Keratinocyte (primary cell): ENCODE measurements around the gene KRT6C. TPM values are rescaled to one million over a fixed set of nuclear protein-coding genes. Genes with fewer than 3 reads are reported as not detected.
"Not testable (repeated sequence)": the region's sequence is repeated elsewhere in the genome, so short reads cannot be mapped to it uniquely, and the experiment has no call there.

Experiments used
- DNase-seq: peaks from one replicate; pipeline ENCODE4 v3.0.0-alpha.2; 2011; ENCODE audit warnings: low read depth, missing footprints, low spot score
- FAIRE-seq: peaks from 2 replicates; lab custom pipeline; 2011; peaks lifted over from hg19 to GRCh38; lab: Jason Lieb, UNC
- H2AFZ ChIP-seq: 2 replicates; pipeline ENCODE4 v1.6.0; 2012; ENCODE audit warnings: low read length, control low read depth, inconsistent platforms; ENCODE audit not compliant: control insufficient read depth
- H3K27ac ChIP-seq: 2 replicates; pipeline ENCODE4 v1.5.1; 2011; ENCODE audit warnings: low read length; ENCODE audit not compliant: control insufficient read depth, insufficient read depth
- H3K27me3 ChIP-seq: 3 replicates; pipeline ENCODE4 v1.6.0; 2011; ENCODE audit warnings: low read length; ENCODE audit not compliant: control insufficient read depth, insufficient read depth; ENCODE audit errors: extremely low read depth
- H3K36me3 ChIP-seq, 2 experiments: 2 replicates in 1 of 2; 3 replicates in 1 of 2; pipeline ENCODE4 v1.5.1; 2011; ENCODE audit warnings: low read length in 2 of 2, mild to moderate bottlenecking in 1 of 2; ENCODE audit not compliant: control insufficient read depth in 2 of 2, insufficient read depth in 2 of 2; ENCODE audit errors: extremely low read depth in 1 of 2
- H3K4me1 ChIP-seq: 3 replicates; pipeline ENCODE4 v1.5.1; 2011; ENCODE audit warnings: low read length; ENCODE audit not compliant: control insufficient read depth, insufficient read depth; ENCODE audit errors: extremely low read depth
- H3K4me2 ChIP-seq: 3 replicates; pipeline ENCODE4 v1.6.0; 2011; ENCODE audit warnings: low read depth, low read length; ENCODE audit not compliant: control insufficient read depth, insufficient read depth; ENCODE audit errors: extremely low read depth
- H3K4me3 ChIP-seq, 3 experiments: fragments of 200-600 bp in 1 of 3; sonication (generic) in 1 of 3; 2 replicates in 2 of 3; 3 replicates in 1 of 3; pipeline ENCODE4 v1.5.1; 2011 to 2016; ENCODE audit warnings: low read length in 3 of 3, mild to moderate bottlenecking in 3 of 3, control low read depth in 2 of 3, inconsistent platforms in 1 of 3, low read depth in 1 of 3, mixed read lengths in 1 of 3, mixed run types in 1 of 3, moderate library complexity in 1 of 3; ENCODE audit not compliant: control insufficient read depth in 2 of 3, insufficient read depth in 2 of 3; ENCODE audit errors: extremely low read depth in 1 of 3
- H3K79me2 ChIP-seq: 2 replicates; pipeline ENCODE4 v1.6.0; 2012; ENCODE audit warnings: low read length; ENCODE audit not compliant: control insufficient read depth, insufficient read depth
- H3K9ac ChIP-seq: 3 replicates; pipeline ENCODE4 v1.6.0; 2011; ENCODE audit warnings: low read length; ENCODE audit not compliant: control insufficient read depth, insufficient read depth; ENCODE audit errors: extremely low read depth
- H3K9me1 ChIP-seq: 3 replicates; pipeline ENCODE4 v1.6.0; 2011; ENCODE audit warnings: low read length; ENCODE audit not compliant: control insufficient read depth, insufficient read depth; ENCODE audit errors: extremely low read depth
- H3K9me3 ChIP-seq: 2 replicates; pipeline ENCODE4 v1.5.1; 2012; ENCODE audit warnings: low read depth, low read length; ENCODE audit not compliant: control insufficient read depth
- H4K20me1 ChIP-seq: 3 replicates; pipeline ENCODE4 v1.6.0; 2011; ENCODE audit warnings: low read length; ENCODE audit not compliant: control insufficient read depth, insufficient read depth; ENCODE audit errors: extremely low read depth
- EZH2 ChIP-seq: IDR thresholded peaks from one replicate; pipeline ENCODE4 v1.6.1; 2012; ENCODE audit warnings: inconsistent platforms, mild to moderate bottlenecking, low read length, moderate library complexity
- dilution Hi-C: fragments of 300-500 bp; cut with MboI; formaldehyde crosslinking; loops from one replicate; pipeline ENCODE4 v1.7.0; 2020; ENCODE audit warnings: low sequenced_read_pairs; ENCODE audit not compliant: extremely low pct_ligation_motif_present
- polyA plus RNA-seq, 5 experiments: library from polyadenylated mRNA; depleted of rRNA in 3 of 5; stranded (reverse) in 3 of 5; stranded (forward) in 1 of 5; unstranded in 1 of 5; fragments of >200 nt; gene quantifications; 1 replicate in 1 of 5; 2 replicates in 3 of 5; 3 replicates in 1 of 5; pipeline versions ENCODE4 v1.2.1 to v1.2.3, GENCODE V29; 2011 to 2012; ENCODE audit warnings: missing spikeins in 2 of 5, low read depth in 1 of 5, low replicate concordance in 1 of 5
- TF ChIP-seq, protein P1 (sequence below), 3 experiments: IDR thresholded peaks in 1 of 3; conservative IDR thresholded peaks in 1 of 3; optimal IDR thresholded peaks in 1 of 3; 2 replicates in 2 of 3; 3 replicates in 1 of 3; pipeline versions ENCODE3 to v1.5.1; 2011; ENCODE audit warnings: low read length in 3 of 3, mild to moderate bottlenecking in 3 of 3, moderate library complexity in 2 of 3, control low read depth in 1 of 3, inconsistent platforms in 1 of 3; ENCODE audit not compliant: insufficient read depth in 2 of 3; ENCODE audit errors: extremely low read depth in 1 of 3

The KRT6C gene
- polyA plus RNA-seq, 1 donor (not counting 4 experiments of a cell fraction or from before 2014, with no cell fraction given): 357 TPM

DNA sequence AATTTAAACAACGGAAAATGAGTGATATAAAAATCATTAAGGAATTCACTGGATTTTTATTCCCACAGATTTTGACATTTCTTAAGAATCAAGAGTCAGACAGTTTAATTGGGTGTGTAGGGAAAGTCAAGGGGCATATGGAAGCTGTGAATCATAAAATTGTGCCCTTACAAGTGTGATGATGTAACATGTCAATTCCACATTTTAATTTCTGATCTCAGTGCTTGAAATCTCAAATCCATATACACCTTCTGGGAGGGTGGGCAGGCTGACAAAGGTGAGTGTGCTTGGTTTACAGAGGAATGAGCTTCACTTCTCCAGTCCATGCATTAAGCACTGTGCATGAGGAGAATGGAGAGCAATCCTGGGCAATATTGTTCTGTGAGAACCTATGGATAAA, 20.5 kb upstream of the KRT6C start:
- no peaks in the 10 kb centered on the region for H3K27me3 ChIP-seq
- peak overlapping the region; percentile 99 for H3K27ac ChIP-seq
- peaks cover 12 to 26% of the 10 kb centered on the region in 2 experiments for H3K36me3 ChIP-seq
- H3K79me2 ChIP-seq: peaks cover 16% of the 10 kb centered on the region
- no peak for FAIRE-seq
- dilution Hi-C loops: no loop called here
- H3K9ac ChIP-seq: peak overlapping the region; percentile 92
- peaks cover 22% of the 10 kb centered on the region for H4K20me1 ChIP-seq
- no peak overlapping the region for H2AFZ ChIP-seq
- no peak for DNase-seq
- TF ChIP-seq EZH2: no peak
- TF ChIP-seq, protein P1, sequence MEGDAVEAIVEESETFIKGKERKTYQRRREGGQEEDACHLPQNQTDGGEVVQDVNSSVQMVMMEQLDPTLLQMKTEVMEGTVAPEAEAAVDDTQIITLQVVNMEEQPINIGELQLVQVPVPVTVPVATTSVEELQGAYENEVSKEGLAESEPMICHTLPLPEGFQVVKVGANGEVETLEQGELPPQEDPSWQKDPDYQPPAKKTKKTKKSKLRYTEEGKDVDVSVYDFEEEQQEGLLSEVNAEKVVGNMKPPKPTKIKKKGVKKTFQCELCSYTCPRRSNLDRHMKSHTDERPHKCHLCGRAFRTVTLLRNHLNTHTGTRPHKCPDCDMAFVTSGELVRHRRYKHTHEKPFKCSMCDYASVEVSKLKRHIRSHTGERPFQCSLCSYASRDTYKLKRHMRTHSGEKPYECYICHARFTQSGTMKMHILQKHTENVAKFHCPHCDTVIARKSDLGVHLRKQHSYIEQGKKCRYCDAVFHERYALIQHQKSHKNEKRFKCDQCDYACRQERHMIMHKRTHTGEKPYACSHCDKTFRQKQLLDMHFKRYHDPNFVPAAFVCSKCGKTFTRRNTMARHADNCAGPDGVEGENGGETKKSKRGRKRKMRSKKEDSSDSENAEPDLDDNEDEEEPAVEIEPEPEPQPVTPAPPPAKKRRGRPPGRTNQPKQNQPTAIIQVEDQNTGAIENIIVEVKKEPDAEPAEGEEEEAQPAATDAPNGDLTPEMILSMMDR (optimal IDR thresholded peaks at IDR 0.05 in 1 of 3, IDR thresholded peaks at IDR 0.05 in 1 of 3, conservative IDR thresholded peaks at IDR 0.05 in 1 of 3; ENCODE audit: extremely low read depth in 1 of 3, insufficient read depth in 2 of 3, low read length in 3 of 3): no peak
- H3K9me3 ChIP-seq: no peaks in the 10 kb centered on the region
- no peaks in the 10 kb centered on the region for H3K9me1 ChIP-seq
- peak overlapping the region; percentile 96 for H3K4me2 ChIP-seq
- peak overlapping the region; percentile 25 to 72 (median 63) for H3K4me3 ChIP-seq
- peaks cover 52% of the 10 kb centered on the region for H3K4me1 ChIP-seq

DNA sequence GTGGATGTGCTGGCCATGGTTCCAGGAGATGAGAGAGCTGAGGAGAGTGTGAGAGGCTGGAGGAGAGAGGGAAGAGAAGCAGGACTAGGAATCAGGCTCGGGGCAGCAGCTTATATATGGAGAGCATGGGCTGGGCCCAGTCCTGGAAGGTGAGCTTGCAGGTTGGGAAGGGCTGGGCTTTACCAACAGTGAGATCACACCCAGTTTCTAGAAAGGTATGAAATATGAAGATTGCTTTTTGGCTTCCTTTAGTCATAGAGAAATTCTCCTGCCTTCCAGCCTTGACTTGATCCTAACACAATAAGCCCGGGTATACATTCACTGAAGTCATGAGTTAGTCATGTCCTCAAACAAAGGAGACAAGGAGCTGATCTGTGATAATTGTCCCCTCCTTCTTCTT, 19.6 kb upstream of the KRT6C start, which contains the start of gene KRT6A:
Gene KRT6A, minus strand, starts transcription at position 86 of the 400 bp plus-strand sequence. Its CDS starts 69 bp downstream, at position 17.
- DNase-seq: peak; percentile 93
- no peaks in the 10 kb centered on the region for H3K27me3 ChIP-seq
- peak within 1 kb of the TSS; percentile 99 for H3K27ac ChIP-seq
- peaks cover 47% of the 10 kb centered on the region for H3K4me1 ChIP-seq
- no peak for TF ChIP-seq EZH2
- TF ChIP-seq, protein P1 (optimal IDR thresholded peaks at IDR 0.05 in 1 of 3, IDR thresholded peaks at IDR 0.05 in 1 of 3, conservative IDR thresholded peaks at IDR 0.05 in 1 of 3; ENCODE audit: extremely low read depth in 1 of 3, insufficient read depth in 2 of 3, low read length in 3 of 3): no peak
- no peak within 1 kb of the TSS for H2AFZ ChIP-seq
- peak within 1 kb of the TSS; percentile 96 for H3K4me2 ChIP-seq
- dilution Hi-C loops: no loop called here
- H3K79me2 ChIP-seq: peaks cover 16% of the 10 kb centered on the region
- peak within 1 kb of the TSS; percentile 67 to 94 (median 87) for H3K4me3 ChIP-seq
- no peaks in the 10 kb centered on the region for H3K9me3 ChIP-seq
- no peaks in the 10 kb centered on the region for H3K9me1 ChIP-seq
- peak; percentile 97 for FAIRE-seq
- H4K20me1 ChIP-seq: peaks cover 28% of the 10 kb centered on the region
- H3K9ac ChIP-seq: peak within 1 kb of the TSS; percentile 92
- peaks cover 14 to 31% of the 10 kb centered on the region in 2 experiments for H3K36me3 ChIP-seq

DNA sequence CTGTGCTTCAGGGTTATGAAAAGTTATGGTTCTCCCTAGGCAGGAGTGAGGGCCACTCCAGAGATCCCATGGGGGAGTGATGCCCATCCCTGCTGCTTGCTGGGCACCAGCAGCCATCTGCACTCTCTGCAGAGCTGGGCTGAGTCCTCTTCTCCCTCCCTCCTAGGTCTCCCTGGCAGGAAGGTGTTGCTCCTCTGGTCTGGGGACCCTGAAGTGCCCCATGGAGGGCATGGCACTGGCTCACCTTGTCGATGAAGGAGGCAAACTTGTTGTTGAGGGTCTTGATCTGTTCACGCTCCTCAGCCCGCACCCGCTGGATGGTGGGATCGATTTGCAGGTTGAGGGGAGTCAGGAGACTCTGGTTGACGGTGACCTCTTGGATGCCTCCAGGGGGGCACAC, 18.8 kb upstream of the KRT6C start:
- FAIRE-seq, H3K9me1 ChIP-seq, H2AFZ ChIP-seq, H3K9me3 ChIP-seq, H3K27me3 ChIP-seq, dilution Hi-C loops, DNase-seq: not testable (repeated sequence)
- H3K4me1 ChIP-seq: peaks cover 41% of the 10 kb centered on the region
- peak overlapping the region; percentile 67 to 94 (median 87) for H3K4me3 ChIP-seq
- H3K27ac ChIP-seq: peak overlapping the region; percentile 99
- peaks cover 31% of the 10 kb centered on the region for H4K20me1 ChIP-seq
- peaks cover 14 to 31% of the 10 kb centered on the region in 2 experiments for H3K36me3 ChIP-seq
- H3K9ac ChIP-seq: peak overlapping the region; percentile 92
- peak overlapping the region; percentile 64 for H3K4me2 ChIP-seq
- H3K79me2 ChIP-seq: peaks cover 16% of the 10 kb centered on the region

GRCh38 chr12:52491495-52491894, 17.9 kb upstream of the KRT6C start:
- DNase-seq, dilution Hi-C loops, H3K9me1 ChIP-seq, H2AFZ ChIP-seq, FAIRE-seq, H3K27me3 ChIP-seq, H3K9me3 ChIP-seq: not testable (repeated sequence)
- Histone ChIP-seq H3K4me1 (peaks cover 32% of the 10 kb centered on the region), H3K4me3 (peak overlapping the region; percentile 67 to 94 (median 87)), H4K20me1 (peaks cover 31% of the 10 kb centered on the region), H3K36me3 (peaks cover 14 to 31% of the 10 kb centered on the region in 2 experiments), H3K9ac (peak overlapping the region; percentile 92), H3K27ac (peak overlapping the region; percentile 99), H3K4me2 (peak overlapping the region; percentile 64), H3K79me2 (peaks cover 16% of the 10 kb centered on the region)
